Retinal pigment epithelial cell (primary cell): ENCODE data around the gene BEGAIN.

Experiments used
- DNase-seq: peaks from one replicate; pipeline ENCODE4 v3.0.0-alpha.2; 2010; ENCODE audit warnings: low read depth
- H3K4me3 ChIP-seq: 2 replicates; pipeline ENCODE4 v1.5.1; 2011; ENCODE audit warnings: mild to moderate bottlenecking, low read length, control low read depth, moderate library complexity
- CTCF ChIP-seq: conservative IDR thresholded peaks from 2 replicates; pipeline ENCODE4 v1.5.1; 2011; ENCODE audit warnings: low read depth, low read length, control low read depth, inconsistent platforms

Gene BEGAIN

GRCh38 chr14:100609331-100609870 lies 22.2 kb upstream of the BEGAIN start:
- H3K4me3 ChIP-seq, result no peak overlapping the region
- TF ChIP-seq CTCF, result no peak
- no peak for DNase-seq

GRCh38 chr14:100608586-100609330 lies 21.5 kb upstream of the BEGAIN start:
- no peak overlapping the region for H3K4me3 ChIP-seq
- no peak for TF ChIP-seq CTCF
- no peak for DNase-seq

- TF ChIP-seq CTCF, result no peak
- no peak overlapping the region for H3K4me3 ChIP-seq
- no peak for DNase-seq
These were observed 20.8 kb upstream of the BEGAIN start for GRCh38 chr14:100608064-100608463.

- no peak for DNase-seq
- TF ChIP-seq CTCF, result no peak
- H3K4me3 ChIP-seq, result no peak overlapping the region
These were observed 20.4 kb upstream of the BEGAIN start for GRCh38 chr14:100607611-100607956.

GRCh38 chr14:100606687-100607610 lies 19.7 kb upstream of the BEGAIN start:
- no peak overlapping the region for H3K4me3 ChIP-seq
- no peak for DNase-seq
- no peak for TF ChIP-seq CTCF

- no peak for TF ChIP-seq CTCF
- no peak overlapping the region for H3K4me3 ChIP-seq
- DNase-seq, result no peak
These were observed 18.8 kb upstream of the BEGAIN start for GRCh38 chr14:100605706-100606686.
